Left ventricle myocardium inferior (tissue), 1 donor: ENCODE data around the gene CADPS. TPM values are rescaled to one million over a fixed set of nuclear protein-coding genes. Genes with fewer than 3 reads are reported as not detected.

Experiments used
- DNase-seq: peaks from one replicate; pipeline ENCODE4 v3.0.0-alpha.2; 2020
- H3K27ac ChIP-seq: fragments of 200-600 bp; replicated peaks from 2 replicates; pipeline ENCODE4 v1.8.0; 2021
- H3K27me3 ChIP-seq: fragments of 200-600 bp; 2 replicates; pipeline ENCODE4 v1.8.0; 2021; ENCODE audit warnings: low read depth
- H3K36me3 ChIP-seq: fragments of 200-600 bp; 2 replicates; pipeline ENCODE4 v1.8.0; 2021
- H3K4me1 ChIP-seq: fragments of 200-600 bp; 2 replicates; pipeline ENCODE4 v1.8.0; 2021
- H3K4me3 ChIP-seq: fragments of 200-600 bp; 2 replicates; pipeline ENCODE4 v1.8.0; 2021; ENCODE audit warnings: mild to moderate bottlenecking, moderate library complexity
- H3K9me3 ChIP-seq: fragments of 200-600 bp; replicated peaks from 2 replicates; pipeline ENCODE4 v1.8.0; 2021
- intact Hi-C: fragments of 100-400 bp; cut with micrococcal nuclease; formaldehyde crosslinking; loops from one replicate; pipeline ENCODE4 v1.11.0; 2022
- total RNA-seq: library from RNA; stranded (reverse); fragmentation: NEBNext Ultra II Directional; extraction: Animal tissue kit (Norgen Biotek cat#: 25700); gene quantifications from one replicate; pipeline ENCODE4 v1.2.1, GENCODE V29; 2021
- TF ChIP-seq, protein P1 (sequence below): fragments of 200-600 bp; IDR thresholded peaks from 2 replicates; pipeline ENCODE4 v1.8.0; 2021; ENCODE audit warnings: antibody characterized with exemption, mild to moderate bottlenecking, borderline replicate concordance
- donor health status: DM: no; HTN: yes; CAD: no; lungs with severe emphysema.

The CADPS gene
- total RNA-seq, 1 donor from 2014 or later = 25.0 TPM

- intact Hi-C loops = loop anchor here (5.0 kb wide), 1 partner anchor 525 kb away; no protein-coding TSS in a partner anchor
- peaks cover 16% of the 10 kb centered on the region for H3K4me1 ChIP-seq
- no peaks in the 10 kb centered on the region for H3K9me3 ChIP-seq
- H3K27ac ChIP-seq = no peak overlapping the region
- H3K4me3 ChIP-seq = no peak overlapping the region
- peaks cover 7% of the 10 kb centered on the region for H3K27me3 ChIP-seq
- DNase-seq = no peak
- TF ChIP-seq, protein P1, sequence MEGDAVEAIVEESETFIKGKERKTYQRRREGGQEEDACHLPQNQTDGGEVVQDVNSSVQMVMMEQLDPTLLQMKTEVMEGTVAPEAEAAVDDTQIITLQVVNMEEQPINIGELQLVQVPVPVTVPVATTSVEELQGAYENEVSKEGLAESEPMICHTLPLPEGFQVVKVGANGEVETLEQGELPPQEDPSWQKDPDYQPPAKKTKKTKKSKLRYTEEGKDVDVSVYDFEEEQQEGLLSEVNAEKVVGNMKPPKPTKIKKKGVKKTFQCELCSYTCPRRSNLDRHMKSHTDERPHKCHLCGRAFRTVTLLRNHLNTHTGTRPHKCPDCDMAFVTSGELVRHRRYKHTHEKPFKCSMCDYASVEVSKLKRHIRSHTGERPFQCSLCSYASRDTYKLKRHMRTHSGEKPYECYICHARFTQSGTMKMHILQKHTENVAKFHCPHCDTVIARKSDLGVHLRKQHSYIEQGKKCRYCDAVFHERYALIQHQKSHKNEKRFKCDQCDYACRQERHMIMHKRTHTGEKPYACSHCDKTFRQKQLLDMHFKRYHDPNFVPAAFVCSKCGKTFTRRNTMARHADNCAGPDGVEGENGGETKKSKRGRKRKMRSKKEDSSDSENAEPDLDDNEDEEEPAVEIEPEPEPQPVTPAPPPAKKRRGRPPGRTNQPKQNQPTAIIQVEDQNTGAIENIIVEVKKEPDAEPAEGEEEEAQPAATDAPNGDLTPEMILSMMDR = no peak
- H3K36me3 ChIP-seq = no peaks in the 10 kb centered on the region
Observed at GRCh38 chr3:62667714-62668113, 207.5 kb downstream of the CADPS start.

DNA sequence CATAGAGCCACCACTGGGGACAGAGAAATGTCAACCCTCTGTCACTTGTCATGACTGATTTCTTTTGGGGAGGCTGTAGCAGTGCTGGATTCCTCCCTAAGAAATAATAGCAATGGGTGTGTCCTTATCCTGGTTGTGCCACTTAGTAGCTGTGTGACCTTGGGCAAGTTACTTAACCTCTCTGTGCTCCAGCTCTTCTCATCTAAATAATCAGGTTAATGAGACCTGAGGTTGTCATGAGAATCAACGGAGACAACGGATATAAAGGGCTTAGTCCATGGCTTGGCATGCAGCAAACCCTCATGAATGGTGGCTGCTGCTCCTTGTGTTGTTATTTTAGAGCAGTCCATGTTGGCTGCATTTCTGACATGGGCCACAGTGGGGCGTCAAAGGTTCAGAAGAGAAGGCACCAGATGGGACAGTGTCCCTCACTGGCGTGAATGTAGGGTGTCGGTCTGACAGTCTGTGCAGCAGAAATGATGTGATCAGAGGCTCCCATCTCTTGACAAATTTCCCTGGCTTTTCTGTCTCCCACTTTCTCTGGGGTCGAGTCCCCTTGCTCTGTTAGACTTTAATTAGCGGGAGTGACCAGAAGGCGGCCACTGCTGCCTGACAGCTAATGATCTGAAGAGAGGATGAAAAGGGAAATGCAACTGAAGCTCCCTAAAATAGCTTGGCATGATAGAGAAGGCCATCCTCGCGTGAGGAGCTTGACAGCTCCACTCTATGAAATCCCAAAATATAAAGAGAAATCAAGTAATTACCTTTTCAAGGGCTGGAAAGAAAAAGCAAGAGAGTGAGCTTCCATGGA, 209.4 kb downstream of the CADPS start:
- H3K27me3 ChIP-seq = peaks cover 7% of the 10 kb centered on the region
- H3K27ac ChIP-seq = no peak overlapping the region
- no peak overlapping the region for H3K4me3 ChIP-seq
- no peaks in the 10 kb centered on the region for H3K9me3 ChIP-seq
- H3K4me1 ChIP-seq = peaks cover 16% of the 10 kb centered on the region
- TF ChIP-seq, protein P1 = peak; percentile 78
- intact Hi-C loops = loop anchor here (5.0 kb wide), 1 partner anchor 526 kb away; no protein-coding TSS in a partner anchor
- peak; percentile 58 for DNase-seq
- no peaks in the 10 kb centered on the region for H3K36me3 ChIP-seq

- Histone ChIP-seq H3K27me3 (peaks cover 7% of the 10 kb centered on the region), H3K36me3 (no peaks in the 10 kb centered on the region), H3K9me3 (no peaks in the 10 kb centered on the region), H3K4me3 (no peak overlapping the region), H3K4me1 (peaks cover 11% of the 10 kb centered on the region), H3K27ac (no peak overlapping the region)
- intact Hi-C loops = no loop called here
- TF ChIP-seq, protein P1 = no peak
- no peak for DNase-seq
Observed at GRCh38 chr3:62662677-62663076, 212.5 kb downstream of the CADPS start.

DNA sequence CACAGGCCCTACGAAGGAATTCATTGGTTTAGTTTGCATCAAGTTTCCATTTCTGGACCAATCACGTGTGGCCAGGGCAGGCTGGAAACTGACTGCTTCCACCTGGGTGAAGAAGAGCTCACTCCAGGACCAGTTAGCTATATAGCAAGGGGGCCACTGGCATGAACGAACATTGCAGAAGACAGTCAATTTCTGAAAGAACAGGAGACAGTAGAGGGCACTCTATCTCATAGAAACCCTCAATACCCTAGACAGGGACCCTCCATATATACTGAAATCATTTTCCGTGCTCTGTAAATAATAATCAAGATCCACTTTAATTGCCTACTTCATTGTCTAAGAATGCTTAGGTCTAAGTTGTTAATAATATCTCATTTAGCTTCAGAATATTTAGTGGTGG, 215.6 kb downstream of the CADPS start:
- intact Hi-C loops = no loop called here
- H3K27me3 ChIP-seq = no peaks in the 10 kb centered on the region
- no peak for DNase-seq
- H3K9me3 ChIP-seq = no peaks in the 10 kb centered on the region
- TF ChIP-seq, protein P1 = no peak
- no peak overlapping the region for H3K27ac ChIP-seq
- H3K4me3 ChIP-seq = no peak overlapping the region
- H3K36me3 ChIP-seq = no peaks in the 10 kb centered on the region
- H3K4me1 ChIP-seq = peaks cover 24% of the 10 kb centered on the region

DNA sequence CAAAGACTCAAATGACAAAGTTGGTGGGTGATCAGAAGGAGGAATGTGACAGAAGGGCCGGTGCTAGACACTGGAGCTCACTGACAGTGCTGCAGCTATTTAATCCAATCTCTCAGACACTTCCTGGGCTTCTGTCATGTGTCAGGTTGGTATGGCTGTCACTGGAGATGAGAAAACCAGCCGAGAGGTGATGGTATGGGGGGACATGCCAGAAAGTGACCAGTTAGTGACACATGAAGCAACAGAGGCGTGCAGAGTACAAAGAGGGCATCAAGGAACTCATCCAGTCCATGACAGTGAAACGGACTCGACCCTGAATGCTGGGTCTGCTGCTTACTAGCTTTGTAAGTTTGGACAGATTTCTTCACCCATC, 219.5 kb downstream of the CADPS start:
- TF ChIP-seq, protein P1 = no peak
- Histone ChIP-seq H3K9me3 (no peaks in the 10 kb centered on the region), H3K36me3 (no peaks in the 10 kb centered on the region), H3K4me3 (no peak overlapping the region), H3K4me1 (peaks cover 23% of the 10 kb centered on the region), H3K27me3 (no peaks in the 10 kb centered on the region), H3K27ac (peak overlapping the region; percentile 0)
- intact Hi-C loops = no loop called here
- no peak for DNase-seq
